ENCODE results near the gene DHRS4.
"Not testable (repeated sequence)": the region's sequence is repeated elsewhere in the genome, so short reads cannot be mapped to it uniquely, and the experiment has no call there.

The DHRS4 gene

DNA sequence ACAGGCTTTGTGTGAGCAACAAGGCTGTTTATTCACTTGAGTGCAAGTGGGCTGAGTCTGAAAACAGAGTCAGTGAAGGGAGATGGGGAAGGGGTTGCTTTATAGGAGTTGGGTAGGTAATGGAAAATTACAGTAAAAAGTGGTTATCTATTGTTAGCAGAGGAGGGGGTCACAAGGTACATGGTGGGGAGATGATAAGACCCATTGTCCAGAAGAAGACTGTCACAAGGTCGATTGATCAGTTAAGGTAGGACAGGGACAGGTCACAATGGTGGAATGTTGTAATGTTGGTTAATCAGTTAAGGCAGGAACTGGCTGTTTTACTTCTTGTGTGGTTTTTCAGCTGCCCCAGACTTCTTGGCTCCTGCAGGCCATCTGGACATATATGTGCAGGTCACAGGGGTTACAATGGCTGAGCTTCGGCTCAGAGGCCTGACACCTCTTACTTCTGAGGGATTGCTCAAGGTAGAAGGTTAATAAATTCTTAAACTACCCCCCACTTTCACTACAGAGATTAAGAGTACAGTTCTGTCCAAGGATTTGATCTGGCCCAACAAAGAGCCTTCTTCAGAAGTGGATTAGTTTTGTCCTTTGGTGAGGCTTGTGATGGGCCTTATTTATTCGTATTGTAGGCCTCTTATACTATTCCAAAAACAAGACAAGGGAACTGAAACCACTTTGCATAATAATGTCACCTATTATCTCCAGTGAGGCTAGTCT, 13.8 kb upstream of the DHRS4 start:
- no peak for DNase-seq (ENCODE audit: low read depth, low spot score)

DNA sequence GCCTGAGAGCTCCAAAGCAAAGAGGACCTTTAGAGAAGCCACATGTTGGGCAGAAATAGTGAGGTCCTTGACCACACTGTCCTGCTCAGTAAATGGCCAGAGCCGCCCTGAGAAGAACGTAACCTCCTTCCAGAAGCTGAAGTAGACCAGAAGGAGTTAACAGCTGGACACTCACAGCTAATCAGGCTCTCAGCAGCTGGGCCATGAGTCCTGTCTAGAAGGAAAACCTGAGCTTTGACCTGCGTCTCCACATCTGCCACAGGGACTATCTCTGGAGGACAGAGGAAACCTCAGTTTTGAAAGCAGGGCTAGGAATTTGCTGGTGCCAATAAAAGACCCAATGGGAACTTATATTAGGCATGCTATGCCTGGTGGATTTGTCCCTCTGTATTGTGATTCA, 12.3 kb upstream of the DHRS4 start:
- no peak for DNase-seq (ENCODE audit: low read depth, low spot score)

GRCh38 chr14:23941669-23942068, 11.9 kb upstream of the DHRS4 start:
- no peak for DNase-seq (ENCODE audit: low read depth, low spot score)

DNA sequence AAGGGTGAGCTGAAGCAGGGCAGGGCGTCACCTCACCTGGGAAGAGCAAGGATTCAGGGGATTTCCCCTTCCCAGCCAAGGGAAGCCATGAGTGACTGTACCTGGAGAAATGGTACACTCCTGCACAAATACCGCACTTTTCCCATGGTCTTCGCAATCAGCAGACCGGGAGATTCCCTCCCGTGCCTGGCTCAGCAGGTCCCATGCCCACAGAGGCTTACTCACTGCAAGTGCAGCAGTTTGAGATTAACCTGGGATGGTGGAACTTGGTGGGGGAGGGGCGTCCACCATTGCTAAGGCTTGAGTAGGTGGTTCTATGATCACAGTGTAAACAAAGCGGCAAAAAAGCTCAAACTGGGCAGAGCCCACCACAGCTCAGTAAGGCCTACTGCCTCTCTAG, 11.0 kb upstream of the DHRS4 start:
- DNase-seq (ENCODE audit: low read depth, low spot score): no peak

DNA sequence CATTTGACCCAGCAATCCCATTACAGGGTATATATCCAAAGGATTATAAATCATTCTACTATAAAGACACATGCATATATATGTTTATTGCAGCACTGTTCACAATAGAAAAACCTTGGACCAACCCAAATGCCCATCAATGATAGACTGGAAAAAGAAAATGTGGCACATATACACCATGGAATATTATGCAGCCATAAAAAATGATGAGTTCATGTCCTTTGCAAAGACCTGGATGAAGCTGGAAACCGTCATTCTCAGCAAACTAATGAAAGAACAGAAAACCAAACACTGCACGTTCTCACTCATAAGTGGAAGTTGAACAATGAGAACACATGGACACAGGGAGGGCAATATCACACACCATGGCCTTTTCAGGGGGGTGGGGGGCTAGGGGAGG, 4.5 kb upstream of the DHRS4 start:
- not testable (repeated sequence) for DNase-seq (ENCODE audit: low read depth, low spot score)

- DNase-seq (ENCODE audit: low read depth, low spot score): no peak
Observed at GRCh38 chr14:23950411-23951135, 3.0 kb upstream of the DHRS4 start.

GRCh38 chr14:23951136-23951466, 2.5 kb upstream of the DHRS4 start:
- DNase-seq (ENCODE audit: low read depth, low spot score): not testable (repeated sequence)

- DNase-seq (ENCODE audit: low read depth, low spot score): no peak
Observed at GRCh38 chr14:23951590-23952201, 1.9 kb upstream of the DHRS4 start.

DNA sequence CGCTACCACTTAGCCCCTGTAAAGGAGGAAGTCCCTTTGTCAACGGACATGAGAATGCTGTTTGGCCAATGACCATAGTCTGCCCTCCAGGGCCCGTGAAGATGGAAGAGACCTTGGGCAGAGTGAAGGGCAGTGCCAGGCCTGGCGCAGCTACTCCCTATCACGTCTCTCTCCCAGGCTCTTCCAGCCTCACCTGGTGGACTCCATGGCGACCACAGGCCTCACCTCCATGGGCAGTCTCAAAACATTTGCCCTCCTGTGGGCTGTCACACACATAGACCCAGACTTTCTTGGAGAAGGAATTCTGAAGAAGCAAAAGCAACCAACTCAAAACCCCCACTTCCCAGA, 480 bp upstream of the DHRS4 start:
- DNase-seq (ENCODE audit: low read depth, low spot score): not testable (repeated sequence)

DNA sequence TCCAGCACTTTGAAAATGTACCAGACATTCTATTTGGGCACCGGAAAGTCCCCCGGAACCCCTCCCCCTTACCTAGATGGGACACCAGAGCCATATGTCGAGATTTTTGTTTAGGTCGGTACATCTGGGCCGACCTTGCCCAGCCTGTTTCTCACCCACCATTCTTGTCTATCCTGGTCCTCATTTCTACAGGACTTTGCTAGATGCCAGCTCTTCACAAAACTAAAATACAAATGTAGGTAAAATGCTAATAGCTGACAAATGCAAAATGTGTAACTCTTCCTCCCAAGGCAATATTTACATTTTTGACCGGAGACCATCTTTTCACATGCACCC, 677 bp downstream of the DHRS4 start:
- not testable (repeated sequence) for DNase-seq (ENCODE audit: low read depth, low spot score)

DNA sequence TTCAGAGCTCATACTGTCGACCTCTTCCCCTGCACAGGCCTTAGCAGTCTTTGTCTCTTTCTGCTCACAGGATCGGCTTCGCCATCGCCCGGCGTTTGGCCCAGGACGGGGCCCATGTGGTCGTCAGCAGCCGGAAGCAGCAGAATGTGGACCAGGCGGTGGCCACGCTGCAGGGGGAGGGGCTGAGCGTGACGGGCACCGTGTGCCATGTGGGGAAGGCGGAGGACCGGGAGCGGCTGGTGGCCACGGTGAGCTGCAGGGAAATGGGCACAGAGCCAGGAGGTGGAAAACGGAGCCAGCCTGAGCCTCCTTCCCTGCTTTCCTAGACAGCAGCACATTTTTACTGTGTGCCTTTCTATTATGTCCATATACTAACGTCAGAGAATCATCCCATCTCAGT, 1.4 kb downstream of the DHRS4 start:
- DNase-seq (ENCODE audit: low read depth, low spot score): not testable (repeated sequence)

DNA sequence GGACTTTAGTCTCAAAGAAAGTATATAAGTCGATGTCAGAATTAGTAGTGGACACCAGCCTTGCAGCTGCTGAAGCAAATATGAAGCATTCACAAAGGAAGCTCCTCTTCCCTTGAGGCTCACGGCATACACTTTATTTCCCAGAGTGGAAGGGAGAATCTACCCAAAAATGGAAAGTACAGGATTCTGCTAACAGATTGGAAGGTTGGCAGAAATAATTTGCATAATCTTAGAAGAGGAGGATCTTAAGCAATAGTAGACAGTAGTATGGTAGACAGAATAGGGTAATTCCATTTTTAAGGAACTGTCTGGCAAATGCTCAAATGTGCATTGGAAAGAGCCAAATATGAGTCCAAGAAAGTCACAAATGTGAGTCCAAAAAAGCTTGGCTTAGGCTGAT, 2.2 kb downstream of the DHRS4 start:
- DNase-seq (ENCODE audit: low read depth, low spot score): not testable (repeated sequence)

GRCh38 chr14:23957913-23958569, 4.5 kb downstream of the DHRS4 start:
- not testable (repeated sequence) for DNase-seq (ENCODE audit: low read depth, low spot score)

DNA sequence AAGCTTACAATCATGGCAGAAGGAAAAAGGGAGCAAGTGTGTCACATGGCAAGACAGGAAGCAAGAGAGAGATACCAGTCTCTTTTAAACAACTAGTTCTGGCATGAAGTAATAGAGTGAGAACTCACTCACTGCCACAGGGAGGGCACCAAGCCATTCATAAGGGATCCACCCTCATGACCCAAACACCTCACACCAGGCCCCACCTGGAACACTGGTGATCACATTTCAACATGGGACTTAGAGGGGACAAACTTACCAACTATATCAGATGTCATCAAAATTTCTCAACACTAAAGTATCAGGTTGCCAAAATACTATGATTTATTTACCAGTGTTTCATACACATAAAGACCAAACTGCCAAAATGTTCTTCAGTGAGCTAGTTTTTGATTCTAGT, 7.3 kb downstream of the DHRS4 start:
- not testable (repeated sequence) for DNase-seq (ENCODE audit: low read depth, low spot score)

DNA sequence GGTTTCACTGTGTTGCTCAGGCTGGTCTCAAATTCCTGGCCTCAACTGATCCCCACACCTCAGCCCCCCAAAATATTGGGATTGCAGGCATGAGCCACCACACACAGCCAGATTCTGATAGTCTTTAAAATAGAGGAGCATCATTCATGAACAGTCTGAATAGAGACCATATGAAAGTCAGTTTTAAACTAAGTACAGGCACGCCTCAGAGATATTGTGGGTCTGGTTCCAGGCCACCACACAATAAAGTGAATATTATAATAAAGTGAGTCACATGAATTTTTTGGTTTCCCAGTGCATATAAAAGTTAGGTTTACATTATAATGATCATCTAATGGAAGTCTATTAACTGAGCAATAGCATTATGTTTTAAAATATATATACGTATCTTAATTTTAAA, 8.1 kb downstream of the DHRS4 start:
- DNase-seq (ENCODE audit: low read depth, low spot score): not testable (repeated sequence)

GRCh38 chr14:23969130-23969480, 15.5 kb downstream of the DHRS4 start:
- not testable (repeated sequence) for DNase-seq (ENCODE audit: low read depth, low spot score)

DNA sequence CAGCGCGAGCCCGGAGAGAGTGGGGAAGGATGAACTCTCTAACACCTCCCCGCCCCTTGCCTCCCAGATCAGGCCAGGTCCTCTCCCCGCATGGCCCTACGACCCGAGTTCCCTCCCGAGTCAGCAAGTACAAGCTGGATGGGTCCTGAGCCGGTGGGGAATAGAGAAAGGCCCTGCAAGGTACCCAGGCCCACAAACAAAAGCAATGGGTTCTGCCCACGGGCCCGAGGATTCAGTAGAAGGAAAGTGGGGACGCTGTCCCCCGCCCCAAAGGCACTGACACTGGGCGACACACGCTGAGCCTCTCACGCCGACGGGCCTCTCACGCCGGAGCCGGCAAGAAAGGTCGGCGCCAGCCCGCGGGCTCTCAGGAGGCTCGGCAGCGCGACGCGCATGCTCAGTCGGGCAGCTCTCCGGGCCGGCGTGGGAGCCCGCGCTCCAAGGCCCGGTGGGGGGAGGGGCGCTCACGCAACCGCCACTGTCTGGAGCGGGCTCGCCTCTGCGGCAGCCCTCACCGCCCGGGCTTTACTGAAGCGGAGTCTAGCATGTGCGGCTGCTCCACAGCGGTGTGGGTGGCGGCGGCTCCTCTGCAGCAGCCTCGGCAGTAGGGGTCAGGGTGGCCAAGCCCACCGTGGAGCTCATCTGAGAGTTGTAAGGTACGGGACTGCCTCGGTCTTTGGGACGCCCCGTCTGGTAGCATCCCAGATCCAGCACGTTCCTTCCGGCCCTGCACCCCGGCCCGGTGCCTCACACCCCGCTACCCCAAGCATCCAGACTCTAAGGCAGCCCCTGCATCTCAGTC, 16.1 kb downstream of the DHRS4 start:
- DNase-seq (ENCODE audit: low read depth, low spot score): not testable (repeated sequence)

DNA sequence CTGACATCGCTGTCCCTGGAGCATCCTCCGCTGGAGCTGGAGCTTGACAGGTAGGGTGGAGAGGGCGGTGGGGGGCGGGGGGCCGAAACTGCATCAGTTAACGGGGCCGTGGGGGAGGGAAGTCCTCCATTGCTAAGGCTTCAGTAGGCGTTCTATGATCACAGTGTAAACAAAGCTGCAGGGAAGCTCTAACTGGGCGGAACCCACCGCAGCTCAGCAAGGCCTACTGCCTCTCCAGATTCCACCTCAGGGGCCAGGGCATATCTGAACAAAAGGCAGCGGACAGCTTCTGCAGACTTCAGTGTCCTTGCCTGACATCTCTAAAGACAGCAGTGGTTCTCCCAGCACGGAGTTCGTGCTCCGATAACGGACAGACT, 16.7 kb downstream of the DHRS4 start:
- DNase-seq (ENCODE audit: low read depth, low spot score): not testable (repeated sequence)

- DNase-seq (ENCODE audit: low read depth, low spot score): not testable (repeated sequence)
Observed at GRCh38 chr14:23973178-23973577, 19.6 kb downstream of the DHRS4 start.

GRCh38 chr14:23974041-23974440, 20.5 kb downstream of the DHRS4 start:
- DNase-seq (ENCODE audit: low read depth, low spot score): not testable (repeated sequence)

DNA sequence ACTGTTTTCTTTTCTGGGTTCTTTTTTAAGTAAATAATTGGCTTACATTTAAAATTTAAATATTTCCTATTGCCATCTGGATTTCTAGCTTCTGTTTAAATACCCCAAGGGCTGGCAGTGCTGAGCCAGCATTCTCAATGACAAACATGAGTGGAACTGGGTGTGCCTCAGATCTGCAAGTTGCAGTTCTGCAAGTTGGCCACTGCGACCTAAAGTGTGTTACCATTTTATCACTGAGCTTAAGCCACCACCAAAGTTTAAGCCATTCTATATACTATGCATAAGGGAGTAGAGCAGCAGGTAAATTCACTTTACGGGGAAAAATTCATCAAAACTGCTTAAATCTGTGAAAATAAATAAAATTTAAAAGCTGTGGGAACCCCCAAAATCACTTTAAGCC, 23.6 kb downstream of the DHRS4 start:
- not testable (repeated sequence) for DNase-seq (ENCODE audit: low read depth, low spot score)

All from smooth muscle cell of the brain vasculature (primary cell).